Psoas muscle (tissue), 8 donors: ENCODE measurements around the gene ZFAND6. TPM values are rescaled to one million over a fixed set of nuclear protein-coding genes. Genes with fewer than 3 reads are reported as not detected.
"Not testable (repeated sequence)": the region's sequence is repeated elsewhere in the genome, so short reads cannot be mapped to it uniquely, and the experiment has no call there.

ENCODE experiments used
- ATAC-seq, 4 donors: fragments of 200-7000 bp; cut with Tn5 transposase; one replicate each; pipeline ENCODE4 v1.9.1; 2020; ENCODE audit warnings: moderate library complexity in 3 of 4, mild to moderate bottlenecking in 2 of 4
- DNase-seq, 2 donors: peaks; one replicate each; pipeline ENCODE4 v3.0.0-alpha.2; 2020
- H3K27ac ChIP-seq: fragments of 200-600 bp; one replicate; pipeline ENCODE4 v1.8.0; 2022
- H3K27me3 ChIP-seq, 3 donors: fragments of 200-600 bp in 1 of 3; one replicate each; pipeline versions ENCODE4 v1.6.1 to v1.8.0; 2013 to 2022; ENCODE audit warnings: low read length in 2 of 3, mild to moderate bottlenecking in 2 of 3, moderate library complexity in 1 of 3; ENCODE audit not compliant: insufficient read depth in 3 of 3
- H3K36me3 ChIP-seq, 2 donors: fragments of 200-600 bp in 1 of 2; one replicate each; pipeline versions ENCODE4 v1.6.1 to v1.8.0; 2013 to 2022; ENCODE audit warnings: low read depth in 1 of 2, mild to moderate bottlenecking in 1 of 2, moderate library complexity in 1 of 2; ENCODE audit not compliant: insufficient read depth in 1 of 2
- H3K4me1 ChIP-seq: fragments of 200-600 bp; one replicate; pipeline ENCODE4 v1.8.0; 2022
- H3K4me3 ChIP-seq: fragments of 200-600 bp; one replicate; pipeline ENCODE4 v1.8.0; 2022; ENCODE audit warnings: mild to moderate bottlenecking
- H3K9me3 ChIP-seq: fragments of 200-600 bp; one replicate; pipeline ENCODE4 v1.8.0; 2022
- WGBS, 3 donors: extraction: QIAGEN DNeasy Blood & Tissue Kit; methylation state at CpG; one replicate each; pipeline versions ENCODE4 v1.1.6 to v1.1.7; 2013; 5-methylcytosine and 5-hydroxymethylcytosine counted together
- intact Hi-C, 2 donors: fragments of 100-400 bp; cut with DNase I; formaldehyde crosslinking; loops; one replicate each; pipeline versions ENCODE4 v1.11.0 to v1.14.2; 2022
- polyA plus RNA-seq, 3 donors: library from polyadenylated mRNA; stranded (reverse); fragments of 200-250 nt; gene quantifications; one replicate each; pipeline ENCODE4 v1.2.3, GENCODE V29; 2013
- total RNA-seq, 4 donors: library from RNA; stranded (reverse); fragmentation: NEBNext Ultra II Directional in 2 of 4; extraction: Animal tissue kit (Norgen Biotek cat#: 25700) in 2 of 4; gene quantifications; one replicate each; pipeline versions ENCODE4 v1.2.1 to v1.2.4, GENCODE V29; 2021 to 2023
- TF ChIP-seq, protein P1 (sequence below): fragments of 200-600 bp; IDR thresholded peaks from one replicate; pipeline ENCODE4 v1.8.0; 2022; ENCODE audit warnings: antibody characterized with exemption
- donor health status: healthy with polysubstance abuse.
- donor health status: DM: no; HTN: no; CAD: no; lungs with moderate emphysema.
- donor health status: Bipolar disorder and iron deficiency.
- donor health status: healthy.
- donor health status: DM: yes; HTN: yes; CAD: no.
- donor health status: DM: no; HTN: no; CAD: no.
- donor health status: DM: no; HTN: no; CAD: no.
- donor health status: DM: yes; HTN: yes; CAD: no.

Gene ZFAND6
- total and polyA plus RNA-seq, 7 donors, result 66.3 to 125 (median 78.8) TPM

- TF ChIP-seq, protein P1, sequence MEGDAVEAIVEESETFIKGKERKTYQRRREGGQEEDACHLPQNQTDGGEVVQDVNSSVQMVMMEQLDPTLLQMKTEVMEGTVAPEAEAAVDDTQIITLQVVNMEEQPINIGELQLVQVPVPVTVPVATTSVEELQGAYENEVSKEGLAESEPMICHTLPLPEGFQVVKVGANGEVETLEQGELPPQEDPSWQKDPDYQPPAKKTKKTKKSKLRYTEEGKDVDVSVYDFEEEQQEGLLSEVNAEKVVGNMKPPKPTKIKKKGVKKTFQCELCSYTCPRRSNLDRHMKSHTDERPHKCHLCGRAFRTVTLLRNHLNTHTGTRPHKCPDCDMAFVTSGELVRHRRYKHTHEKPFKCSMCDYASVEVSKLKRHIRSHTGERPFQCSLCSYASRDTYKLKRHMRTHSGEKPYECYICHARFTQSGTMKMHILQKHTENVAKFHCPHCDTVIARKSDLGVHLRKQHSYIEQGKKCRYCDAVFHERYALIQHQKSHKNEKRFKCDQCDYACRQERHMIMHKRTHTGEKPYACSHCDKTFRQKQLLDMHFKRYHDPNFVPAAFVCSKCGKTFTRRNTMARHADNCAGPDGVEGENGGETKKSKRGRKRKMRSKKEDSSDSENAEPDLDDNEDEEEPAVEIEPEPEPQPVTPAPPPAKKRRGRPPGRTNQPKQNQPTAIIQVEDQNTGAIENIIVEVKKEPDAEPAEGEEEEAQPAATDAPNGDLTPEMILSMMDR, result no peak
- H3K4me3 ChIP-seq, result no peak overlapping the region
- DNase-seq (no peak), ATAC-seq (no peak)
- WGBS, 3 donors, result 70 to 77% (median 72%) methylated on average over 6 of the region's 6 CpGs
- intact Hi-C loops, result no loop called here
- no peaks in the 10 kb centered on the region for H3K36me3 ChIP-seq
- H3K27me3 ChIP-seq, result no peaks in the 10 kb centered on the region
- H3K4me1 ChIP-seq, result no peaks in the 10 kb centered on the region
- no peak overlapping the region for H3K27ac ChIP-seq
- H3K9me3 ChIP-seq, result no peaks in the 10 kb centered on the region
Measured at GRCh38 chr15:80012060-80012726, 47.3 kb upstream of the ZFAND6 start.

- H3K4me3 ChIP-seq, H3K36me3 ChIP-seq, DNase-seq, intact Hi-C loops, H3K27ac ChIP-seq, ATAC-seq, H3K9me3 ChIP-seq, H3K4me1 ChIP-seq, H3K27me3 ChIP-seq: not testable (repeated sequence)
- 95 to 98% (median 96%) methylated on average over 6 to 7 of the region's 7 CpGs for WGBS, 3 donors
Measured at GRCh38 chr15:80014186-80014585, 45.3 kb upstream of the ZFAND6 start.

GRCh38 chr15:80015156-80015555, 44.3 kb upstream of the ZFAND6 start:
- Histone ChIP-seq H3K4me1 (no peaks in the 10 kb centered on the region), H3K27me3 (no peaks in the 10 kb centered on the region), H3K27ac (no peak overlapping the region), H3K4me3 (no peak overlapping the region), H3K36me3 (no peaks in the 10 kb centered on the region), H3K9me3 (no peaks in the 10 kb centered on the region)
- intact Hi-C loops, result no loop called here
- ATAC-seq, result no peak
- no peak for DNase-seq
- WGBS, 3 donors, result 83 to 98% (median 87%) methylated on average over 2 of the region's 2 CpGs
- TF ChIP-seq, protein P1, result no peak

- H3K4me1 ChIP-seq, ATAC-seq, DNase-seq, H3K4me3 ChIP-seq, H3K27ac ChIP-seq, intact Hi-C loops, H3K36me3 ChIP-seq, H3K27me3 ChIP-seq, H3K9me3 ChIP-seq: not testable (repeated sequence)
- WGBS, 3 donors, result 95 to 96% (median 95%) methylated on average over 16 to 27 of the region's 27 CpGs
Measured at GRCh38 chr15:80016506-80016905, 43.0 kb upstream of the ZFAND6 start.

DNA sequence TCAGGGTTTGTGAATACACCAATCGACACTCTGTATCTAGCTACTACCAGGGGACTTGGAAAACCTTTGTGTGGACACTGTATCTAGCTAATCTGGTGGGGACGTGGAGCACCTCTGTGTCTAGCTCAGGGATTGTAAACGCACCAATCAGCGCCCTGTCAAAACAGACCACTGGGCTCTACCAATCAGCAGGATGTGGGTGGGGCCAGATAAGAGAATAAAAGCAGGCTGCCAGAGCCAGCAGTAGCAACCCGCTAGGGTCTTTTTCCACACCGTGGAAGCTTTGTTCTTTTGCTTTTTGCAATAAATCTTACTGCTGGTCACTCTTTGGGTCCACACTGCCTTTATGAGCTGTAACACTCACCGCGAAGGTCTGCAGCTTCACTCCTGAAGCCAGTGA, 42.3 kb upstream of the ZFAND6 start:
- H3K9me3 ChIP-seq, H3K27ac ChIP-seq, ATAC-seq, intact Hi-C loops, H3K27me3 ChIP-seq, H3K36me3 ChIP-seq, DNase-seq, H3K4me1 ChIP-seq, H3K4me3 ChIP-seq: not testable (repeated sequence)
- 75 to 81% (median 76%) methylated on average over 8 of the region's 8 CpGs for WGBS, 3 donors

DNA sequence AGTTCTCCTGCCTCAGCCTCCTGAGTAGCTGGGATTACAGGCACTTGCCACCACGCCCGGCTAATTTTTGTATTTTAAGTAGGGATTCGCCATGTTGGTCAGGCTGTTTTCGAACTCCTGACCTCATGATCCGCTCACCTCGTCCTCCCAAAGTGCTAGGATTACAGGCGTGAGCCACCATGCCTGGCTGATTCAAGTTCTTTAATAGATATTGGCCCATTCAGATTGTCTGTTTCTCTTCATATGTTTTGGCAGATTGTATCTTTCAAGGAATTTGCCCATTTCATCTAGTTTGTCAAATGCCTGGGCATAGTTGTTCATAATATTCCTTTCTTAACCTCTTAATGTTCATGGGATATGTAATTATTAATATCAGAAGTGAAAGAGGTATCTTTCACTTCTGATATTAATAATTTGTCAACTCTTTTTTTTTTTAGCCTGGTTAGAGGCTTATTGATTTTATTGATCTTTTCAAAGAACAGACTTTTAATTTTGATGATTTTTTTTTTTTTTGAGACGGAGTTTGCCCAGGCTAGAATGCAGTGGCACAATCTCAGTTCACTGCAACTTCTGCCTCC, 40.2 kb upstream of the ZFAND6 start:
- ATAC-seq (no peak), DNase-seq (no peak)
- intact Hi-C loops, result no loop called here
- H3K4me3 ChIP-seq, result no peak overlapping the region
- no peaks in the 10 kb centered on the region for H3K4me1 ChIP-seq
- 78 to 98% (median 94%) methylated on average over 8 of the region's 8 CpGs for WGBS, 3 donors
- TF ChIP-seq, protein P1, result no peak
- H3K36me3 ChIP-seq, result no peaks in the 10 kb centered on the region
- H3K9me3 ChIP-seq, result no peaks in the 10 kb centered on the region
- H3K27me3 ChIP-seq, result no peaks in the 10 kb centered on the region
- no peak overlapping the region for H3K27ac ChIP-seq

DNA sequence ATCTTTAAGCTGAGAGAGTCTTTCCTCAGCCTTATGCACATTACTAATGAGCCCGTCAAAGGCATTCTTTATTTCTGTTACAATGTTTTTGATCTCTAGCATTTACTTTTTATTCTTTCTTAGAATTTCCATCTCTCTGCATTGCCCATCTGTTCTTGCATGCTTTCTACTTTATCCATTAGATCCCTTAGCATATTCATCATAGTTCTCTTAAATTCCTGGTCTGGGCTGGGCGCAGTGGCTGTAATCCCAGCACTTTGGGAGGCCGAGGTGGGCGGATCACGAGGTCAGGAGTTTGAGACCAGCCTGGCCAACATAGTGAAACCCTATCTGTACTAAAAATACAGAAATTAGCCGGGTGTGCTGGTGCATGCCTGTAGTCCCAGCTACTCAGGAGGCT, 39.3 kb upstream of the ZFAND6 start:
- H3K36me3 ChIP-seq, ATAC-seq, H3K27me3 ChIP-seq, H3K9me3 ChIP-seq, DNase-seq, H3K4me1 ChIP-seq, H3K27ac ChIP-seq, intact Hi-C loops, H3K4me3 ChIP-seq: not testable (repeated sequence)
- 45 to 58% (median 55%) methylated on average over 6 of the region's 6 CpGs for whole genome bisulfite sequencing, 3 donors
